Occipital lobe (tissue), 2 donors: ENCODE measurements around the gene GJE1. TPM values are rescaled to one million over a fixed set of nuclear protein-coding genes. Genes with fewer than 3 reads are reported as not detected.
"Not testable (repeated sequence)": the region's sequence is repeated elsewhere in the genome, so short reads cannot be mapped to it uniquely, and the experiment has no call there.

Experiments
- DNase-seq: peaks from one replicate; lab custom pipeline; 2025; lab: John Stamatoyannopoulos, UW
- total RNA-seq: library from RNA; depleted of rRNA; stranded (reverse); fragments of >200 nt; gene quantifications from one replicate; pipeline ENCODE4 v1.2.3, GENCODE V29; 2014

GJE1 gene, protein sequence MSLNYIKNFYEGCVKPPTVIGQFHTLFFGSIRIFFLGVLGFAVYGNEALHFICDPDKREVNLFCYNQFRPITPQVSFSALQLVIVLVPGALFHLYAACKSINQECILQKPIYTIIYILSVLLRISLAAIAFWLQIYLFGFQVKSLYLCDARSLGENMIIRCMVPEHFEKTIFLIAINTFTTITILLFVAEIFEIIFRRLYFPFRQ
- total RNA-seq = not detected

DNA sequence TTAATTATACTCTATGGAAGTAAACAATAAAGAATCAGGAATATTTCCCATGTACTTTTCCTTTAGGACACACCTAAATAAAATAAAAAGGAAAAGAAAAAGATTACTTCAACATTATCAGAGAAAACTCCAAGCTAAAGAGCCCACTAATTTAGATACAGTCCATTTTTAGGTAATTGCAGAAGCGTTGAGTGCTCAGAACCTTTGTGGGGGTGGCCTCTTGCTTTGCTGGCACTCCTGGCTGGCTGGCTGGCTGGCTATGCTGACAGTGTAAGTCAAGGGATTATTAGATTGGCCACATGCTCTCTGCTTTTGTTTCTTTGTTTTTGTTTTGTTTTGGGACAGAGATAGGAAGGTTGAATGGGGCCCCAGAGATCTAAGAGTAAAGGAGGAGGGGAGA, at the start of gene GJE1:
Gene GJE1, plus strand, starts transcription at position 301 of the 400 bp plus-strand sequence. CDS start 234 bp downstream, outside the sequence.
- no peak for DNase-seq

DNA sequence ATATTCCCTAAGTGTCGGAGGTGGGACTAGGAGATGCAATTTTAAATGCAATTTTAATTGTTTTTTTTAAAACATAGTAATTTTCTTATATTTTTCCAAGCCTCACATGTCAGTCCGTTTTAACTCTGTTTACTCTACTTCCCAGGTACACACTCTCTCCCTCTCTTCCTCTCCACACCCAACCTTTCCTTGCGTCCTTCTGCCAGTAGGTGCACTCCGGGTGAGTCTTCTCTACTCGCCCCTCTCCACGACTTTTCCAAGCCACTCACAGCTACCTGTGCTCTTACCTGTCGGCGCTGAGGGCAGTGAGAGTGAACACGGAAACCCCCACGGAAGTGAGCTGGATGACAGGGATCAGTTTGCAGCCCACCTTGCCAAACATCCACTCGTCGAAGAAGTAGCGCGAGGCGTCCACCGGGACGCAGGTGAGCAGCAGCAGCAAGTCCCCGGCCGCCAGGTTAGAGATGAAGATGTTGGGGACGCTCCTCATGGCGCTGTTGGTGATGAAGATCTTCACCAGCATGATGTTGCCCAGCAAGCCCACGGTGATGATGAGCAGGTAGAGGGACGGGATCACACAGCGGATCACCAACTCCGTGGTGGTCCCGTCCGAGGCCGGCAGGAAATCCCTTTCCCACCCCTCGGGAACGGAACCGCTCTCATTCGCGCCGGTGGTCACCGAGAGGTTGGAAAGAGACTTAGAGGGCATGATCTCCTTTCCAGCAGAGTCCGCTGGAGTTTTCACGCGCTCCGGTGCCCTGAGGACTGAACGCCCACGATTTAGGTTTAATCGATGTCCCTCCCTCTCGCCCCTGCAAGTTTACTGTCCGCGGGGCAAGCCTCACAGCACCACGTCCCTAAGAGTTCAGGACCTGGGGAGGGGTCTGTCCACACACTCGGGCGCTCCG, 44.5 kb upstream of the GJE1 start:
- no peak for DNase-seq

DNA sequence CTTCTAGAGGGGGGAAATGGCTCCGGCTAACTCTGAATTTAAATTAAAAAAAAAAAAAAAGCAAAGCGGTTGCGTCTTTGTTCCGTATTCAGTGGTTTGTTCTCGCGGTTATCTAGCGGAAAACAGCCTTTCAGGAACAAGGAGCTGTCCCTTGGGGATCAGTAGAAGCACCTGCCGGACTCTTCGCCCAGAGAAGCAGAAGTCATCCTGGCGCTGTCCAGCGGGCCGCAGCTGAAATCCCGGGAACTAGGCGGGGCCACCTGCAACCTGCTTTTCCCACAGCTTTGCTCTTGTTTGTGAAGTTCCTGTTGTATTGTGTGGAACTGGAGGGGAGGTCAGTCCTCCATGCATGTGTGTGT, 43.9 kb upstream of the GJE1 start:
- DNase-seq = no peak

DNA sequence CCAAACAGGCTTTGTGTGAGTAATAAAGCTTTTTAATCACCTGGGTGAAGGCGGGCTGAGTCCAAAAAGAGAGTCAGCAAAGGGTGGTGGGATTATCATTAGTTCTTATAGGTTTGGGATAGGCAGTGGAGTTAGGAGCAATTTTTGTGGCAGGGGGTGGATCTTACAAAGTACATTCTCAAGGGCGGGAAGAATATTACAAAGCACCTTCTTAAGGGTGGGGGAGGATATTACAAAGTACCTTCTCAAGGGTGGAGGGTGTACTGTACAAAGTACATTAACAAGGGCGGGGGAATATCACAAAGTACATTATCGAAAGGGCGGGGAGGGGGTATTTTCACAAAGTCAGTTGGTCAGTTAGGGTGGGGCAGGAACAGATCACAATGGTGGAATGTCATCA, 27.9 kb upstream of the GJE1 start:
- DNase-seq = not testable (repeated sequence)

DNA sequence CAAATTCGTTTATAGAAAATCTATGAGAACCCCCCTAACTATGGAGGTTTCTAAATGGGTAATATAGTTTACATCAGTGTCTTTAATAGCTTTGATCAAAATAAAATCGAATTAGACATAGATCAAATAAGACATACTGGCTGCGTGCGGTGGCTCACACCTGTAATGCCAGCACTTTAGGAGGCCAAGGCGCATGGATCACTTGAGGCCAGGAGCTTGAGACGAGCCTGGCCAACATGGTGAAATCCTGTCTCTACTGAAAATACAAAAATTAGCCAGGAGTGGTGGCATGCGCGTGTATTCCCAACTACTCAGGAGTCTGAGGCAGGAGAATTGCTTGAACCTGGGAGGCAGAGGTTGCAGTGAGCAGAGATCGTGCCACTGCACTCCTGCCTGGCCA, 21.9 kb upstream of the GJE1 start:
- not testable (repeated sequence) for DNase-seq

DNA sequence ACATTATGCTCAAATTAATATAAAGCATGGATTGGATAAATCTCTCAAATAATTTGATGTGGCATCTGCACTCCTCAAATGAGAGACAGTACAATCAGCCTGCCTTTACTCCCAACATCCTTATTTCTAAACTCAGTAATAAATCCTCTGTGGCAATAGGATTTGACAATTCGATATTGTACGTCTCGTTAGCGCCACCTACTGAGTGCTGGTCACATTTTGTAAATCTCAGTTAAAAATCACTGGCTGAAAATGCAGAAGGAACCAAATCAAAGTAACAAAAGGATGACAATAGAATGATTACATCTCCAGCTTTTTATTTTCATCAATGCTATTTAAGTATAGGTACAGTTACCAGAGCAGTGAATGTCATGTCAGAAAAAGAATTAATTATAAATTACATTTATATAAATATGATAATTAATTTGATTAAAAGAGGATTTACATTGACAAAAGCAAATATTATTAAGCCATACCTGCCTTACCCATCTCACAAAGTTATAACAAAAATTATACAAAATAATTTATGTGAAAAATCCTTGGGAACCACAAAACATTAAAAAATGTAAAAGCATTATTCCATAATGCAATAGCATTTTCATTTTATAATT, 20.2 kb upstream of the GJE1 start:
- DNase-seq = peak; percentile 37

DNA sequence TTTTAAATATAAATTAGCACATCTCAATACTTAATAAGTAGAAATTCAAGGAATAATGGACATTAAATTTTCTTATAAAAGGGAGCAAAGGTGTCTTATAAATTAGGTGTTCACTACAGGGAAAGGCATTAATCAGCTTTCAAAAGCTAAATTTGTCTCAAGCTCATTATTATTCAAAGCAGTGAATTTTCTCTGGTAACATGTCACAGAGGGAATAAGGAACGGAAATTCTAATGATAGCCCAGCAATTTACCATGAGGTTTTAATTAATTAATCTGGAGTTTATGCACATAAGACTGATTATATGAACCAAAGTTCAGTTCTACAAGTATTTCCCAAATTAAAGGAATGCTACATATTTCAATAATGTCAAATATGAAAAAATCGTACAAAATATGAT, 15.4 kb upstream of the GJE1 start:
- no peak for DNase-seq

DNA sequence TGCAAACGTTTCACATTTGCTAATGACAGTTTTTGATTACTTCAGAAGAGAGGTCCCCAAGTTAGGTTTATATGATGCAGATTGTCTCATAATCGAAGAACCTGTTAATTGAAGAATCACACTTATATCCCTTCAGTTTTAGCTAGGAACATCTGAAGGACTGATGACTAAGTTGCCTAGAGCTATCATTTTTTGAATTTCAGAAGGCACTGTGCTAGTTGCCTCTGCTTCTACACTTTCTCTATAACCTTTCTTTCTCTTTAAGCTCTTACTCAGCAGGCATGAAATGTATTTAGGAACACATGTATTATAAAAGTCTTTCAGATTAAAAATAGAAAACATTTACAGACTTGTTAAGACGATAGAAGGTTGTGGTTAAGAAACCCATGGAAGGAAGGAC, 14.4 kb upstream of the GJE1 start:
- no peak for DNase-seq

DNA sequence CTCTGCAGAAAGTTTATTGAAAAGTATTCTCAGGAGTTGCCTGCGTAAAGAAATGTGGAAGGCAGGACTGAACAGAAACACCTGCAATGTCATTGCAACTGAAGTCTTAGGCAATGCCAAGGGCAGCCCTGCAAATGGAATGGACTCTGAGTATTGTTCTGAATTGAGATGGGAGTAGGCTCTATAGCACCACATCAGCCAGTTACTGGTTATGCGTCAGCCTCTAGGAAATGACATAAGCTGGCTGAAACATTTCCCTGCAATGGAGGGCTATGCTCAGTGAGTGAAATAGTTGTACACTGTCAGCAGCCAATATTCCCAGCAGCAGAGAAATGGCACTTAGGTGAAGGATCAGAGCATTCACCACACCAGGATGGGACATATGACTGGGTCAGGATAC, 13.8 kb upstream of the GJE1 start:
- DNase-seq = no peak

DNA sequence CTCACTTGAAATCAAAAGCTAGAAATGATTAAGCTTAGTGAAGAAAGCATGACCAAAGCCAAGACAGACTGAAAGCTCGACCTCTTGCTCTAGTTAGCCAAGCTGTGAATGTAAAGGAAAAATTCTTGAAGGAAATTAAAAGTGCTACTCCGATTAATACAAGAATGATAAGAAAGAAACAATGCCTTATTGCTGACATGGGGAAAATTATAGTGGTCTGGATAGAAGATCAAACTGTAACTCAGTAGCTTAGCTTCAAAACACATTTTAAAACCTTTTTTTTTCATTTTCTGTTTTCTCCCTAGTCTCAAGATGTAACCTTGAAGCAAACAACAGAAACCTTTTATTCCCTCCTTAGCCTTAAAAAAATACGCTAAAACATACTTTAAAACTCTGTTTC, 11.4 kb upstream of the GJE1 start:
- DNase-seq = no peak

DNA sequence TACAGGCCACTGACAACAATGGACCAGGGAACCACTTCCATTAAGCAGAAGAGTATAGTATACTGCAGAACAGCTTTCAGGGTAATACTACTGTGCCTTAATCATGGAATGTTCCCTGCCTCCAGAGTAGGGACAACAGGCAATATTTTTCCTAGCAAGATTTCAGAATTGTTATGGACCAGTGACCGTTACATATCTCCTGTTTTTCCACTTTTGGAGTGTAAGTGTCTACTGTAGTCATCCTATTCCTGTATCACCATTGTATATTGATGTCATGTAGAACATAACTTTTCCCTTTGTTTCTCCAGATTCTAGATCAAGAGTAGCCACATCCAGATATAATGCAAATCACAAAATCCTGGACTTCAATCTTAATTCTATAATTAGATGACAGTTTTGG, 1.9 kb upstream of the GJE1 start:
- DNase-seq = no peak

DNA sequence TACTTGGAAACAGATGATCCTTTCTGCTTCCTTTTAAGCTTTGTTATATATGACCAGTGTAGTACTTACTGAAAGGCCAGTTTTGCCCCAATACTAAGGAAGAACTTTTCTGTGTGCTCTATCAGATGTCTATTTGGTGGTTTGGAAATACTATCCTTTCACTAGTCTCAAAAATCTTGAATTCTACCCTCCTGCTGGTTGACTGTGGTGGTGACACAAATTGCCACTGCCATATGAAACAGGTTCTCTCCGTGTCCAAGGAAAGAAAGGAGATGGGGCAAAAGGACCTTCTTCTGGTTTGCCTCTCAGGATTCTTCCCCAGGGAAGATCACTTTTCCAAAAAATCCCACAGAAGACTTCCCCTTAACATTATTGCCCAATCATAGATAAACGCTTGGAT, 6.2 kb downstream of the GJE1 start:
- DNase-seq = no peak

DNA sequence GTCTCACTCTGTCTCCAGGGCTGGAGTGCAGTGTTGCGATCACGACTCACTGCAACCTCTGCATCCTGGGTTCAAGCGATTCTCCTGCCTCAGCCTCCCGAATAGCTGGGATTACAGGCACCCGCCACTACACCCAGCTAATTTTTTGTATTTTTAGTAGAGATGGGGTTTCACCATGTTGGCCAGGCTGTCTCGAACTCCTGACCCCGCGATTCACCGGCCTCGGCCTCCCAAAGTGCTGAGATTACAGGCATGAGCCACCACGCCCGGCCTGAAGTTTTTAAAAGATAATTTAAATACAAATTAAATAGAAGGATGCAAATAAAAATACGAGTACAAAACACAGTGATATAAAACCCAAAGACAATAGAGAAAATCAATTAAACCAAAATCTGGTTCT, 8.8 kb downstream of the GJE1 start:
- DNase-seq = not testable (repeated sequence)

DNA sequence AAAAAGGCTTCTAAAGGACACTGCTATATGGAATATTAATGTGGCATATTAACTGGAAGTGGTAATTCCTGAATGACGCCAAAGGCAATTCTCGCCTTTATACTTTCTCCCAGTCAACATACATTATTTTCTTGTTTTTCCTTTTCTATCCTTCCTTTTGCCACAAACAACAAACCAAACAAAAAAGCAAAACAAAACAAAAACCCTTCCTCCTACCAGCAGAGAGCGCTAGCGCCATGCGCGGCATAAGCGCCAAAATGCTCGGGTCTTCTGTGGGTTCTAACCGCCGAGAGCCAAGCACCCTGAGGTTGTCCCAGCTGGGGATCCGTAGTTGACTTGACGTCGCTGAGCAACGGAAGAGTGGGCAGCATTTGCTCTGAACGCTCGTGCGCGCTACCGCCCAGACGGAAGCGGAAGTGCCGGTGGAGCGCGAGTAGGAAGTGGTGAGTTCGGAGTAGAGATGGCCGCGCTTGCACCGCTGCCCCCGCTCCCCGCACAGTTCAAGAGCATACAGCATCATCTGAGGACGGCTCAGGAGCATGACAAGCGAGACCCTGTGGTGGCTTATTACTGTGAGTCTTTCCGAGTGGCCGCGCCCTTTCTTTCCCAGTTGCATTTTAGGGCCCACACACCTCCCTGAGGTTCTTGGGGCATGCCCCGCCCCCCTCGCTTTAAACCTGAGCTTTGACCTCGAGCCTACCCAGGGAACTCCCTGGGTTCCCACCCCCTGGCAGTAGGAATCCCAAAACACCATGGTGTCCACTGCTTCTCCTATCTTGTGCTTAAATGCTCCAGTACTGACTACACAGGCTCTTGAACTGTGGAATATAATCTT, 14.3 kb downstream of the GJE1 start, which contains the start of the genes NMBR and VTA1:
Gene NMBR, minus strand, starts transcription at position 295 of the 835 bp plus-strand sequence. CDS start 58,464 bp downstream, outside the sequence.
Gene VTA1, plus strand, starts transcription at position 436 of the 835 bp plus-strand sequence. Its CDS starts 25 bp downstream, at position 461.
- DNase-seq = peak; percentile 96

DNA sequence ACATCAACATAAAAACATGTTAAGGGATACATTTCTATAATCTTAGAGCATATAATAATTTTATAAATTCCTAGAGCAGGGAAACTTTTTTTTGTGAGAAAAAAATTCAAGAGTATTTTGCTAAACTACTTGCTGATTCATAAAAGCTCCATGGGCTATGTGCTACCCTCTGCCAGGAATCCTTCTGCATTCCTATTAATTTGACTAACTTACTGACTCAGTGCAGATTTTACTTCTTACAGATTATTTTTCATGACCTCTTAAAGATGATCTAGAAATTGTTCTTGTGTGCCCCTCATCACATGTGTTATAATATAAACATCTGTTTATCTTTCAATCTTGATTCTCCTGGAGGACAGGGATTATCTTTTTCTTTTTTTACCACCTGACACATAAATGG, 20.0 kb downstream of the GJE1 start:
- no peak for DNase-seq

DNA sequence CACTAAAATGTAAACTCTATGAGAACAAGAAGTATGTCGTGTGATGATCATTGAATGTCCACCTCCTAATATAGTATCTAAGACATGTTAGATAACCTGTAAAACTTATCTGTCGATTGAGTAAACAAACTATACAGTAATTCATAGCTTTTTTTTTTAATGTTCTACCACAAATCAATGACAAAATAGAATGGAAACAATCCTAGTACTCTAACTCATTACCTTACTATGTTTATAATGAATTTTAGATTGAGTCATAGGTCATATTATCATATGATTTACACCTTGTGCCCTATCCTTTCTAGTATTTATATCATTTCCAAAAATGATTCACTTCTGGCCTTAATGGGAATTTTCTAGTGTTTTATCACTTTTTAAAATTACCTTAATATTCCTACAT, 20.5 kb downstream of the GJE1 start:
- no peak for DNase-seq

DNA sequence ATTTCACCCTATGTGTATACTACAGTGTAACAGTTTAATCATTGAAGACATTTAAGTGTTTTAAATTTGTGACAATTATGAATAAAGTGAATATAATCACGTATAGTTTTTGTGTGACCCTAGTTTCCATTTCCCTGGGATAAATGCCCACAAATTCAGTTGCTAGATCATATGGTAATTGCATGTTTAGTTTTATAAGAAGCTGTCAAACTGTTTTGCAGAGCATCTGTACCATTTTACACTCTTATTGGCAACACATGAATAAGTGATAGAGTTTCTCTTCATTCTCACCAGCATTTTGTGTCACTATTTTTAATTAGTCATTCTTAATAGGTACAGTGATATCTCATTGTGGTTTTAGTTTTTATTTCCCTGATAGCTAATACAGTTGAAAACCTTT, 21.6 kb downstream of the GJE1 start:
- DNase-seq = no peak

DNA sequence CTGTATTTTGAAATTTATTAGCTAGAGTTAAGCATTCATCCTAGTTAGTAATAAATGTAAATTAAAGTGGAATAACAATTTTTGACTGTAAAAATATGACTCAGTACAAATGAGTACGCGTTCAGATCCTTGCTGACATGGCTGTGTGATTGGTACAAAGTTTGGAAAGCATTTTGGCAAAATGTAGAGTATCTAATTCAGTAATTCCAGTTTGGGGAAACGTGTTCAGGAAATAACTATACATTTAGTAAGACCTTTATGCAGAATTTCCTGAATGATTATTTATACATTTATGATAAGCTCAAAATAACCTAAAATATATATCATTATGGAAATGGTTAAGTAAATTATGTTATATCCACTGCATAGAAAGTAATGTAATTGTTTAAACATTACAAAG, 22.4 kb downstream of the GJE1 start:
- DNase-seq = no peak

DNA sequence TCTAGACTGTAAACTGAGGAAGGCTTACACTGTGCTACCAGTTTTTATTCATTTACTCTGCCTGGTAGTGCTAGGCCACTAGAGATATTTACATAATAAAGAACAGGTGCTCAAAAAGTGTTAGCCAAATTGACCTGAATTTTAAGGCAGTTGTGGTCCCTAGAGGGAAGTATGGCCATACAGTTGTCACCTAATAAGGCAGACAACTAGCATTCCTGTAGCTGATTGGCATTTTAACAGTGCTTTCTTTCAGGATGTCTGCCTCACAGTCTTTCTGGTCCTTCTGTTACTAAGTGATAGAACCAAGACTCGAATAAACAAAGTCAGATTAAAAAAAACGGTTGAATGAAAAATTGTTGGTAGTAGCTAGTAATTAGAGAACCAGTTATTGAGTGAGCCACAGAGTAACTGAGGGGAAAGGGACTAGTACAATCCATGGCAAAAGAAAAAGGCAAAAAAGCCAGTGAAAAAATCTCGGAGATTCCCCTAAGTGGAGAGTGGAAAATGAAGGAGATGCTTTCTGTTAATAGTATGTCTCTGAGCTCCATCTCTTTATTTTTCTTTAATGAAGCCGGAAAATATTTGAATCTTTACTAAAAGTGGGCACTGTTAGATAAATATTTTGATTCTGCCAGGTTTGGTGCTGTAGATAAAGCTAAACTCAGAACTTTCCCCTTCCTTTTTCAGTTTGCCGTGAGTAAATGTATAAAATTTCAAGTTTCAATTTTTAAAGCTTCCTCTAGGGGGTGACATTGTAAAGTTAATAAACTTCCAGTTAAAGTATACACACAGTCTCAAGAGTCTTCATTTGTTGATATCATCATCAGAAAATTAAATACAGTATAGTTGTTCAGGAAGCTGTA, 23.4 kb downstream of the GJE1 start:
- DNase-seq = no peak

DNA sequence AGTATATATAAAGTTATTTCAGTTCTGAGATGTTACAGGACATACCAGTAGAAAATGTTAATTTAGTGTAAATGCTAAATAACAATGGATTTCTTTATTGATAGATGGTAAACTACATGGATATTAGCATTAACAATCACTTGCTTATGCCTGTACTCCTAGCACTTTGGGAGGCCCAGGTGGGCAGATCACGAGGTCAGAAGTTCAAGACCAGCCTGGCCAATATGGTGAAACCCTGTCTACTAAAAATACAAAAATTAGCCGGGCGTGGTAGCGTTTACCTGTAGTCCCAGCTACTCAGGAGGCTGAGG, 24.0 kb downstream of the GJE1 start:
- DNase-seq = not testable (repeated sequence)

DNA sequence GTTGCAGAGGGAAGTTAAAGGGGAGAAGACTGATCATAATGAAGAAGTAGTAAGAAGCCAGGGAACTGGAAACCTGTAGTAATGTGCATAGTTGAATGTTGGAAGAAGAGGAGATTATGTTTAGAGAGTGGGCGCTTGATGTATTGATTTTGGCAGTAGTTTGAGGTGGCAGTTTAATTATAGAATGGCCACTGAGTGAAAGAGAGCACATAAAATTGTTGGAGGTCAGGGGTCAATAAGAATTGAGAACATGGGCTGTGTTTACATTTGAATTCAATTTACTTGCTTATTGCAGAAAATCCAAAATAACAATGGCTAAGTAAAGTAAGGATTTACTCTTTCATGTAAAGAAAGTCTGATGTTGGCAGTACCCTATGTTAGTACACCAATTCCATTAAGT, 30.1 kb downstream of the GJE1 start:
- no peak for DNase-seq
